ENCODE results near the gene VAV3.

The VAV3 gene

GRCh38 chr1:107838056-107838455 is 126.9 kb downstream of the VAV3 start:
- DNase-seq (ENCODE audit: extremely low read depth, low read depth): no peak
- H3K4me3 ChIP-seq (replicated peaks; ENCODE audit: low read depth, low read length): no peak overlapping the region
- no peak for TF ChIP-seq CTCF (IDR thresholded peaks at IDR 0.05; ENCODE audit: low read depth, low read length, missing control alignments)

- DNase-seq (ENCODE audit: extremely low read depth, low read depth): no peak
- TF ChIP-seq CTCF (IDR thresholded peaks at IDR 0.05; ENCODE audit: low read depth, low read length, missing control alignments): no peak
Measured at GRCh38 chr1:107835151-107835670, 129.8 kb downstream of the VAV3 start.

GRCh38 chr1:107833061-107833460 is 131.9 kb downstream of the VAV3 start:
- DNase-seq (ENCODE audit: extremely low read depth, low read depth): no peak
- no peak overlapping the region for H3K4me3 ChIP-seq (replicated peaks; ENCODE audit: low read depth, low read length)
- TF ChIP-seq CTCF (IDR thresholded peaks at IDR 0.05; ENCODE audit: low read depth, low read length, missing control alignments): no peak

More at GRCh38 chr1:107835151-107835670, 129.8 kb downstream of the VAV3 start:
- H3K4me3 ChIP-seq (replicated peaks; ENCODE audit: low read depth, low read length): no peak overlapping the region

GRCh38 chr1:107831921-107832320 is 133.1 kb downstream of the VAV3 start:
- no peak for TF ChIP-seq CTCF (IDR thresholded peaks at IDR 0.05; ENCODE audit: low read depth, low read length, missing control alignments)
- DNase-seq (ENCODE audit: extremely low read depth, low read depth): no peak
- H3K4me3 ChIP-seq (replicated peaks; ENCODE audit: low read depth, low read length): no peak overlapping the region

- TF ChIP-seq CTCF (IDR thresholded peaks at IDR 0.05; ENCODE audit: low read depth, low read length, missing control alignments): no peak
- no peak for DNase-seq (ENCODE audit: extremely low read depth, low read depth)
- H3K4me3 ChIP-seq (replicated peaks; ENCODE audit: low read depth, low read length): no peak overlapping the region
Measured at GRCh38 chr1:107830526-107830925, 134.5 kb downstream of the VAV3 start.

GRCh38 chr1:107830075-107830474 is 134.9 kb downstream of the VAV3 start:
- no peak for TF ChIP-seq CTCF (IDR thresholded peaks at IDR 0.05; ENCODE audit: low read depth, low read length, missing control alignments)
- no peak for DNase-seq (ENCODE audit: extremely low read depth, low read depth)

More at GRCh38 chr1:107830075-107830474, 134.9 kb downstream of the VAV3 start:
- H3K4me3 ChIP-seq (replicated peaks; ENCODE audit: low read depth, low read length): no peak overlapping the region

Data from HFF-Myc (cell line).